ENCODE data around the gene PARD3.

Gene PARD3

DNA sequence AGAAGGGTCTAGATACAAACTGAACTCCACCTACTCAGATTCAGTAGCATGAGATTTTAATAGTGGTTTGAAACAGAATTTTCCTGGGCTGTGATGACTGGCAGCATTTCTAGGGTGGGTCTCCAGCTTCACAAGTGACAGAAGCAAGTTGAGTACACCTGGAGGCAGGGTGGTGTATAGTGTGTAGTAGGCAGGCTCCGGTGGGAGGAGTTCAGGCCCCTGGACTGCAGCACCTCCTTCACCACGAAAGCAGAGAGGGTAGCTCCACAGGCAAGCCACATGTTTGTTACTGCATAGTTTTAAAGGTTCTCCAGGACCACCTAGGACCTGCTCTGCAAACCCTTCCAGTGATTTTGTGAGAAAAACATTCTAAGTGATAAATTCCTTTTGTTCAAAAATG, 347.2 kb downstream of the PARD3 start:
- Histone ChIP-seq H3K4me3 (replicated peaks; ENCODE audit: low read depth, low read length) (no peak overlapping the region), H3K36me3 (ENCODE audit: control insufficient read depth, insufficient read depth, low read length) (no peaks in the 10 kb centered on the region), H3K27me3 (replicated peaks; ENCODE audit: control insufficient read depth, insufficient read depth, low read length) (no peaks in the 10 kb centered on the region)
- TF ChIP-seq CTCF (IDR thresholded peaks at IDR 0.05; ENCODE audit: insufficient read depth, low read length, poor library complexity, severe bottlenecking) = no peak
- no peak for DNase-seq (ENCODE audit: extremely low read depth, insufficient read length)

DNA sequence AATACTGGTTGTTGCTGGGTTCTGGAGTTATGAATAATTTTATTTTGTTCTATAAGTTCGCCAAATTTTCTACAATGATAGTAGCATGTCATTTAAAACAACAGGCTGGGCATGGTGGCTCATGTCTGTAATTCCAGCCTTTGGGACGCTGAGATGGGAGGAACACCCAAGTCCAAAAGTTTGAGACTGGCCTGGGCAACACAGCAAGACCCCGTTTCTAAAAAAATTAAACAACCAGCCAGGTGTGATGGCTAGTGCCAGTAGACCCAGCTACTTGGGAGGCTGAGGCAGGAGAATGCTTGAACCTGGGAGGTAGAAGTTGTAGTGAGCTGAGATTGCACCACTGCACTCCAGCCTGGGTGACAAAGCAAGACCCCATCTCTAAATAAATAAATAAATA, 347.7 kb downstream of the PARD3 start:
- no peak overlapping the region for H3K4me3 ChIP-seq (replicated peaks; ENCODE audit: low read depth, low read length)
- no peaks in the 10 kb centered on the region for H3K36me3 ChIP-seq (ENCODE audit: control insufficient read depth, insufficient read depth, low read length)
- TF ChIP-seq CTCF (IDR thresholded peaks at IDR 0.05; ENCODE audit: insufficient read depth, low read length, poor library complexity, severe bottlenecking) = no peak
- H3K27me3 ChIP-seq (replicated peaks; ENCODE audit: control insufficient read depth, insufficient read depth, low read length) = no peaks in the 10 kb centered on the region
- no peak for DNase-seq (ENCODE audit: extremely low read depth, insufficient read length)

DNA sequence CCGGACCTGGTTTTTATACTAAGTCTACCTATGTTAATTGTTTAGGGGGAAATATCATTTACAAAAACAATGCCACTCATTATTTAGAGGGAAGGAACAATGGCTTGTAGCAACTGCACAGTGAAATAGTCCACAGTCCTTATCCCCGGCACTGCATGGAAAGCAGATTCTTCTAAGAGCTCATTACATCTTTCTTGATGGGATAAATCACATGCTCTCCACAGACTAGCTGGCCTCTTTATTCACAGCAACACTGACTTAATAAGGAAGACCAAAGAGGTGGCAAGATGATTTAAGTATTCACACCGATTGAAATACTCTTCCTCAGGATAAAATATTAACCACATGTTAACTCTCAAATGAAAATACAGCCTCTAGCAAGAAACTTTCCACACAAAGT, 349.4 kb downstream of the PARD3 start:
- H3K36me3 ChIP-seq (ENCODE audit: control insufficient read depth, insufficient read depth, low read length) = no peaks in the 10 kb centered on the region
- no peak overlapping the region for H3K4me3 ChIP-seq (replicated peaks; ENCODE audit: low read depth, low read length)
- no peak for TF ChIP-seq CTCF (IDR thresholded peaks at IDR 0.05; ENCODE audit: insufficient read depth, low read length, poor library complexity, severe bottlenecking)
- no peaks in the 10 kb centered on the region for H3K27me3 ChIP-seq (replicated peaks; ENCODE audit: control insufficient read depth, insufficient read depth, low read length)
- DNase-seq (ENCODE audit: extremely low read depth, insufficient read length) = no peak

- Histone ChIP-seq H3K4me3 (replicated peaks; ENCODE audit: low read depth, low read length) (no peak overlapping the region), H3K36me3 (ENCODE audit: control insufficient read depth, insufficient read depth, low read length) (no peaks in the 10 kb centered on the region), H3K27me3 (replicated peaks; ENCODE audit: control insufficient read depth, insufficient read depth, low read length) (no peaks in the 10 kb centered on the region)
- no peak for TF ChIP-seq CTCF (IDR thresholded peaks at IDR 0.05; ENCODE audit: insufficient read depth, low read length, poor library complexity, severe bottlenecking)
- DNase-seq (ENCODE audit: extremely low read depth, insufficient read length) = no peak
Measured at GRCh38 chr10:34464591-34464990, 350.5 kb downstream of the PARD3 start.

- no peak for TF ChIP-seq CTCF (IDR thresholded peaks at IDR 0.05; ENCODE audit: insufficient read depth, low read length, poor library complexity, severe bottlenecking)
- H3K27me3 ChIP-seq (replicated peaks; ENCODE audit: control insufficient read depth, insufficient read depth, low read length) = no peaks in the 10 kb centered on the region
- no peaks in the 10 kb centered on the region for H3K36me3 ChIP-seq (ENCODE audit: control insufficient read depth, insufficient read depth, low read length)
- H3K4me3 ChIP-seq (replicated peaks; ENCODE audit: low read depth, low read length) = no peak overlapping the region
- no peak for DNase-seq (ENCODE audit: extremely low read depth, insufficient read length)
Measured at GRCh38 chr10:34464000-34464399, 351.1 kb downstream of the PARD3 start.

GRCh38 chr10:34462993-34463392, 352.1 kb downstream of the PARD3 start:
- no peak for TF ChIP-seq CTCF (IDR thresholded peaks at IDR 0.05; ENCODE audit: insufficient read depth, low read length, poor library complexity, severe bottlenecking)

More at GRCh38 chr10:34462993-34463392, 352.1 kb downstream of the PARD3 start:
- no peaks in the 10 kb centered on the region for H3K36me3 ChIP-seq (ENCODE audit: control insufficient read depth, insufficient read depth, low read length)
- no peak overlapping the region for H3K4me3 ChIP-seq (replicated peaks; ENCODE audit: low read depth, low read length)
- no peaks in the 10 kb centered on the region for H3K27me3 ChIP-seq (replicated peaks; ENCODE audit: control insufficient read depth, insufficient read depth, low read length)
- DNase-seq (ENCODE audit: extremely low read depth, insufficient read length) = no peak

Data from GM06990 (cell line).